Iris pigment epithelial cell (primary cell): ENCODE measurements around the gene TCF7L1.
A peak's percentile ranks its signal among the peaks of the same experiment; 100 is the strongest.
"Not testable (repeated sequence)": the region's sequence is repeated elsewhere in the genome, so short reads cannot be mapped to it uniquely, and the experiment has no call there.

ENCODE experiments used
- DNase-seq: peaks from one replicate; pipeline ENCODE4 v3.0.0-alpha.2; 2011; ENCODE audit warnings: low read depth

Gene TCF7L1

GRCh38 chr2:85286918-85287317 lies 153.7 kb downstream of the TCF7L1 start:
- DNase-seq: no peak

GRCh38 chr2:85287721-85288120 lies 154.5 kb downstream of the TCF7L1 start:
- DNase-seq: no peak

- DNase-seq: peak; percentile 82
Measured at GRCh38 chr2:85288244-85288725, 155.1 kb downstream of the TCF7L1 start.

GRCh38 chr2:85291425-85292023 lies 158.3 kb downstream of the TCF7L1 start:
- DNase-seq: no peak

- DNase-seq: no peak
Measured at GRCh38 chr2:85302121-85302520, 168.9 kb downstream of the TCF7L1 start.

GRCh38 chr2:85303780-85304531 lies 170.8 kb downstream of the TCF7L1 start:
- no peak for DNase-seq

GRCh38 chr2:85307527-85307897 lies 174.3 kb downstream of the TCF7L1 start:
- no peak for DNase-seq

- no peak for DNase-seq
Measured at GRCh38 chr2:85308201-85308600, 175.0 kb downstream of the TCF7L1 start.

- DNase-seq: no peak
Measured at GRCh38 chr2:85308896-85309555, 175.8 kb downstream of the TCF7L1 start.

- no peak for DNase-seq
Measured at GRCh38 chr2:85309699-85310321, 176.6 kb downstream of the TCF7L1 start.

- DNase-seq: no peak
Measured at GRCh38 chr2:85310330-85310729, 177.1 kb downstream of the TCF7L1 start.

- peak; percentile 73 for DNase-seq
Measured at GRCh38 chr2:85312404-85312803, 179.2 kb downstream of the TCF7L1 start.

GRCh38 chr2:85314884-85315242 lies 181.7 kb downstream of the TCF7L1 start:
- DNase-seq: no peak

- not testable (repeated sequence) for DNase-seq
Measured at GRCh38 chr2:85315921-85316320, 182.7 kb downstream of the TCF7L1 start.

- peak; percentile 89 for DNase-seq
Measured at GRCh38 chr2:85318222-85319074, 185.3 kb downstream of the TCF7L1 start.

- DNase-seq: no peak
Measured at GRCh38 chr2:85319796-85320195, 186.6 kb downstream of the TCF7L1 start.

- DNase-seq: no peak
Measured at GRCh38 chr2:85323351-85323987, 190.3 kb downstream of the TCF7L1 start.

- not testable (repeated sequence) for DNase-seq
Measured at GRCh38 chr2:85323988-85324367, 190.8 kb downstream of the TCF7L1 start.

GRCh38 chr2:85324639-85325465 lies 191.7 kb downstream of the TCF7L1 start:
- peak; percentile 66 for DNase-seq

GRCh38 chr2:85325466-85325811 lies 192.2 kb downstream of the TCF7L1 start:
- DNase-seq: no peak
